Keratinocyte (primary cell): ENCODE results near the gene SPRED2.

Experiments
- EZH2 ChIP-seq: IDR thresholded peaks from one replicate; pipeline ENCODE4 v1.6.1; 2012; ENCODE audit warnings: inconsistent platforms, mild to moderate bottlenecking, low read length, moderate library complexity
- TF ChIP-seq, protein P1 (sequence below), 3 experiments: IDR thresholded peaks in 1 of 3; conservative IDR thresholded peaks in 1 of 3; optimal IDR thresholded peaks in 1 of 3; 2 replicates in 2 of 3; 3 replicates in 1 of 3; pipeline versions ENCODE3 to v1.5.1; 2011; ENCODE audit warnings: low read length in 3 of 3, mild to moderate bottlenecking in 3 of 3, moderate library complexity in 2 of 3, control low read depth in 1 of 3, inconsistent platforms in 1 of 3; ENCODE audit not compliant: insufficient read depth in 2 of 3; ENCODE audit errors: extremely low read depth in 1 of 3

DNA sequence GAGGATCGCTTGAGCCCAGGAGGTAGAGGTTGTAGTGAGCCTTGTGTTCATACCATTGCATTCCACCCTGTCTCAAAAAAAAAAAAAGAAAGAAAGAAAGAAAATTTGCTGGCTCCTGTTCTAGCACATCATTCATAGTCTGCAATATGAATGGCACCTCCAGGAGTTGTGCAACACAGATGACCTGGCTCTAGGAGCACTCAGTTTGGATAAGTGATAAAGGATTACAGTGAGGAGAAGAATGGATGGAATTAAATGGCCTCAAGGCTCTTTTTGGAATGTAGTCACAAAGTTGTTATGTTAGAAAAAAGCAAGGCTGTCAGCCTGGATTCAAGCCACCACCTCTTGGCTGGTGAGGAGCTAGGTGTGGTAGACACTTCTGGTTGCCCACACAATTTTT lies 21.5 kb upstream of the SPRED2 start:
- TF ChIP-seq, protein P1, sequence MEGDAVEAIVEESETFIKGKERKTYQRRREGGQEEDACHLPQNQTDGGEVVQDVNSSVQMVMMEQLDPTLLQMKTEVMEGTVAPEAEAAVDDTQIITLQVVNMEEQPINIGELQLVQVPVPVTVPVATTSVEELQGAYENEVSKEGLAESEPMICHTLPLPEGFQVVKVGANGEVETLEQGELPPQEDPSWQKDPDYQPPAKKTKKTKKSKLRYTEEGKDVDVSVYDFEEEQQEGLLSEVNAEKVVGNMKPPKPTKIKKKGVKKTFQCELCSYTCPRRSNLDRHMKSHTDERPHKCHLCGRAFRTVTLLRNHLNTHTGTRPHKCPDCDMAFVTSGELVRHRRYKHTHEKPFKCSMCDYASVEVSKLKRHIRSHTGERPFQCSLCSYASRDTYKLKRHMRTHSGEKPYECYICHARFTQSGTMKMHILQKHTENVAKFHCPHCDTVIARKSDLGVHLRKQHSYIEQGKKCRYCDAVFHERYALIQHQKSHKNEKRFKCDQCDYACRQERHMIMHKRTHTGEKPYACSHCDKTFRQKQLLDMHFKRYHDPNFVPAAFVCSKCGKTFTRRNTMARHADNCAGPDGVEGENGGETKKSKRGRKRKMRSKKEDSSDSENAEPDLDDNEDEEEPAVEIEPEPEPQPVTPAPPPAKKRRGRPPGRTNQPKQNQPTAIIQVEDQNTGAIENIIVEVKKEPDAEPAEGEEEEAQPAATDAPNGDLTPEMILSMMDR (optimal IDR thresholded peaks at IDR 0.05 in 1 of 3, IDR thresholded peaks at IDR 0.05 in 1 of 3, conservative IDR thresholded peaks at IDR 0.05 in 1 of 3; ENCODE audit: extremely low read depth in 1 of 3, insufficient read depth in 2 of 3, low read length in 3 of 3): no peak
- TF ChIP-seq EZH2: no peak
